GM12801 (cell line): Measurements from ENCODE around the gene AARS2.

Source experiments
- CTCF ChIP-seq: IDR thresholded peaks from one replicate; pipeline ENCODE4 v1.5.1; 2011; ENCODE audit warnings: control low read depth; ENCODE audit not compliant: insufficient read length; ENCODE audit errors: extremely low read depth

The AARS2 gene

GRCh38 chr6:44312901-44313788, at the start of gene AARS2:
Gene AARS2 (minus strand): TSS chr6:44313347. CDS start chr6:44313323, 24 bp downstream.
- TF ChIP-seq CTCF = peak; percentile 73

DNA sequence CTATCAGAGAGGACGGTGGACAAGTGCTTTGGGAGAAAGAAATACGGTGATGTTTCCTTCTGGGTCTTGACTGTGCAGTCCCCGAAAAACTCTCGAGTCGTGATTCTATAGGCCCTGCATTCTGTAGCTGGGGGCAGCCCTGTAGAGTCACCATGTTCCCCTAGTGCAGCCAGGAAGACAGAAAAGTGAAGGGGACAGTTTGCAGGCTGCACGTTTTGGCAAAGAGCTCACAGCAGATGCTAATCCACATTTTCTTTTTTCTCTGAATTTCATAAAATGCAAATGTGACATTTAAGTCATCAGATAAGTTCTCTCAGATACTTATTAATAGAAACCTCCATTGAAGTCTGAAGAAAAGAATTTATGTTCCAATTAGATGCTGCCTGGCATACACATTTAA, 48.8 kb upstream of the AARS2 start:
- no peak for TF ChIP-seq CTCF

GRCh38 chr6:44359973-44360372, 46.8 kb upstream of the AARS2 start:
- no peak for TF ChIP-seq CTCF

- TF ChIP-seq CTCF = no peak
Observed at GRCh38 chr6:44356487-44356886, 43.3 kb upstream of the AARS2 start.

DNA sequence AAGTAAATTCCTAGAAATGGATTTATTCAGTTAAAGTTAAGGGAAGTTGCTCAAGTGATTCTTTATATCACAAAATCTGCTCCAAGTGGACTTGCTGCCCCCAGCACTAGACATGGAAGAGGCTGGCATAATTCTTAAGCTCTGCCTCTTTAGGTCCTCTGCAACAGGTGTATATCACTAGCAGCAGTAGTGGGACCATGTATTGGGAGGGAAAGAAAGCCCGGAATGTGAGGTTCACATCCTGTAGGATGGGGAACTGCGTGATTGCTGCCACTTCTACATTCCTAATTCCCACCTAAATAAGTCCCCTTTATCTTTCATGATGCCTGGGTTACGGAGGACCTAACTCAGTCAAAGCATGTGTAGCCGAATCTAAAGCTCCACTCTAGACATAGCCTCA, 42.5 kb upstream of the AARS2 start:
- no peak for TF ChIP-seq CTCF

DNA sequence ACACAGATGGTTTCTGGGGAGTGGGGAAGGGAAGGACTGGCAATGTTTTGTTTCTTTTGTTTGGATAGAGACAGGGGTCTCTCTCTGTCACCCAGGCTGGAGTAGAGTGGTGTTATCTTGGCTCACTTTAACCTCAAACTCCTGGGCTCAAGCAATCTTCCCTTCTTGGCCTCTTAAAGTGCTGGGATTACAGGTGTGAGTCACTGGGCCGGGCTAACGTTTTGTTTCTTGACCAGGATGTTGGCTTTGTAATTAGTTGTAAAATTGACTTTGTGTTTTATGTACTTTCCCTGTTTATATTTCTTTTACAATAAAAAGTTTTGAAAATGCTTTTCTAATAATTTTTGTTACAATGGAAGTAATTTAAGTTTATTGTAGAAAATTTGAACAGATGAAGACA, 40.2 kb upstream of the AARS2 start:
- TF ChIP-seq CTCF = no peak

DNA sequence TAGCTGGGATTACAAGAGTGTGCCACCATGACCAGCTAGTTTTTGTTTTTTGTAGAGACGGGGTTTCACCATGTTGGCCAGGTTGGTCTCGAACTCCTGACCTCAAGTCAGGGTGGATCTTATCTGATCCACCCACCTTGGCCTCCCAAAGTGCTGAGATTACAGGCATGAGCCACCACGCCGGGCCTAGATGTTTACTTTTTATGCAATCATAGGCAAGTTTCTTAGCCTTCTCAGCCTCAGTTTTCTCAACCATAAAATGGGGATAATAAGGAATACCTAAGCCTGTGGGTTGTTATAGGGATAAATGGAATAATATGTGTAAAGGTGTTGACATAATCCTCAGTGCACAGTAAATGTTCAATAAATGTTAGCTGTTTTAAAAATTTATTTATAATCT, 39.1 kb upstream of the AARS2 start:
- TF ChIP-seq CTCF = no peak
